ENCODE data around the gene ENHO. TPM values are rescaled to one million over a fixed set of nuclear protein-coding genes. Genes with fewer than 3 reads are reported as not detected.
A peak's percentile ranks its signal among the peaks of the same experiment; 100 is the strongest.
"Not testable (repeated sequence)": the region's sequence is repeated elsewhere in the genome, so short reads cannot be mapped to it uniquely, and the experiment has no call there.

Gene ENHO
- total RNA-seq, 1 donor from 2014 or later = 4.4 TPM

GRCh38 chr9:34506623-34507022, 16.2 kb downstream of the ENHO start:
- no peak for DNase-seq

GRCh38 chr9:34505370-34506120, 17.2 kb downstream of the ENHO start:
- no peak for DNase-seq

- DNase-seq = no peak
Observed at GRCh38 chr9:34503406-34503805, 19.4 kb downstream of the ENHO start.

GRCh38 chr9:34502891-34503290, 19.9 kb downstream of the ENHO start:
- DNase-seq = no peak

GRCh38 chr9:34502471-34502870, 20.3 kb downstream of the ENHO start:
- no peak for DNase-seq

GRCh38 chr9:34501889-34502425, 20.8 kb downstream of the ENHO start:
- peak; percentile 92 for DNase-seq

GRCh38 chr9:34501372-34501771, 21.4 kb downstream of the ENHO start:
- no peak for DNase-seq

GRCh38 chr9:34500623-34501267, 22.0 kb downstream of the ENHO start:
- peak; percentile 75 for DNase-seq

- DNase-seq = no peak
Observed at GRCh38 chr9:34499076-34499475, 23.7 kb downstream of the ENHO start.

GRCh38 chr9:34498553-34498952, 24.2 kb downstream of the ENHO start:
- no peak for DNase-seq

- no peak for DNase-seq
Observed at GRCh38 chr9:34496149-34496712, 26.6 kb downstream of the ENHO start.

- peak; percentile 82 for DNase-seq
Observed at GRCh38 chr9:34493972-34494535, 28.7 kb downstream of the ENHO start.

GRCh38 chr9:34492051-34492450, 30.7 kb downstream of the ENHO start:
- no peak for DNase-seq

GRCh38 chr9:34491596-34491995, 31.2 kb downstream of the ENHO start:
- DNase-seq = no peak

GRCh38 chr9:34490760-34491159, 32.0 kb downstream of the ENHO start:
- no peak for DNase-seq

- no peak for DNase-seq
Observed at GRCh38 chr9:34490360-34490759, 32.4 kb downstream of the ENHO start.

GRCh38 chr9:34486572-34486971, 36.2 kb downstream of the ENHO start:
- DNase-seq = no peak

- no peak for DNase-seq
Observed at GRCh38 chr9:34485822-34486221, 37.0 kb downstream of the ENHO start.

GRCh38 chr9:34484678-34485077, 38.1 kb downstream of the ENHO start:
- no peak for DNase-seq

- DNase-seq = not testable (repeated sequence)
Observed at GRCh38 chr9:34482746-34483145, 40.0 kb downstream of the ENHO start.

- DNase-seq = not testable (repeated sequence)
Observed at GRCh38 chr9:34481620-34482019, 41.2 kb downstream of the ENHO start.

GRCh38 chr9:34479431-34479866, 43.3 kb downstream of the ENHO start:
- no peak for DNase-seq

- DNase-seq = no peak
Observed at GRCh38 chr9:34477541-34477940, 45.2 kb downstream of the ENHO start.
